Progenitor cell of endocrine pancreas (in vitro differentiated cells): Measurements from ENCODE around the gene SATB1. TPM values are rescaled to one million over a fixed set of nuclear protein-coding genes. Genes with fewer than 3 reads are reported as not detected.
A peak's percentile ranks its signal among the peaks of the same experiment; 100 is the strongest.

ENCODE experiments used
- DNase-seq: peaks from one replicate; pipeline ENCODE4 v3.0.0; 2021; ENCODE audit warnings: low spot score; ENCODE audit not compliant: unreplicated experiment
- H3K27ac Mint-ChIP-seq: 2 replicates; pipeline ENCODE4 v1.8.0; 2021; ENCODE audit warnings: mild to moderate bottlenecking, moderate library complexity, mixed read lengths
- H3K27me3 Mint-ChIP-seq: 2 replicates; pipeline ENCODE4 v1.8.0; 2021; ENCODE audit warnings: mixed read lengths
- H3K36me3 Mint-ChIP-seq: 2 replicates; pipeline ENCODE4 v1.8.0; 2022; ENCODE audit warnings: mixed read lengths; ENCODE audit not compliant: insufficient read depth
- H3K4me1 Mint-ChIP-seq: 2 replicates; pipeline ENCODE4 v1.8.0; 2021; ENCODE audit warnings: low read depth, mixed read lengths
- H3K4me3 Mint-ChIP-seq: 2 replicates; pipeline ENCODE4 v1.8.0; 2021; ENCODE audit warnings: low read depth, mild to moderate bottlenecking, moderate library complexity, mixed read lengths
- H3K9me3 Mint-ChIP-seq: 2 replicates; pipeline ENCODE4 v1.8.0; 2021; ENCODE audit warnings: low read depth, mixed read lengths
- total RNA-seq: library from RNA; stranded (reverse); gene quantifications from 2 replicates; pipeline ENCODE4 v1.2.1, GENCODE V29; 2021
- TF ChIP-seq, protein P1 (sequence below): fragments of 200-600 bp; sonication (generic); IDR thresholded peaks from one replicate; pipeline ENCODE4 v1.5.0; 2021; ENCODE audit warnings: antibody characterized with exemption, mild to moderate bottlenecking; ENCODE audit not compliant: unreplicated experiment

The SATB1 gene
- total RNA-seq, 1 donor from 2014 or later: 65.6 TPM

- DNase-seq: peak; percentile 70
- Mint-ChIP-seq H3K4me1 (peaks cover 7% of the 10 kb centered on the region), H3K9me3 (peaks cover 6% of the 10 kb centered on the region), H3K27ac (peak overlapping the region; percentile 83), H3K36me3 (peaks cover 5% of the 10 kb centered on the region), H3K27me3 (peaks cover 37% of the 10 kb centered on the region), H3K4me3 (peak overlapping the region; percentile 88)
- TF ChIP-seq, protein P1, sequence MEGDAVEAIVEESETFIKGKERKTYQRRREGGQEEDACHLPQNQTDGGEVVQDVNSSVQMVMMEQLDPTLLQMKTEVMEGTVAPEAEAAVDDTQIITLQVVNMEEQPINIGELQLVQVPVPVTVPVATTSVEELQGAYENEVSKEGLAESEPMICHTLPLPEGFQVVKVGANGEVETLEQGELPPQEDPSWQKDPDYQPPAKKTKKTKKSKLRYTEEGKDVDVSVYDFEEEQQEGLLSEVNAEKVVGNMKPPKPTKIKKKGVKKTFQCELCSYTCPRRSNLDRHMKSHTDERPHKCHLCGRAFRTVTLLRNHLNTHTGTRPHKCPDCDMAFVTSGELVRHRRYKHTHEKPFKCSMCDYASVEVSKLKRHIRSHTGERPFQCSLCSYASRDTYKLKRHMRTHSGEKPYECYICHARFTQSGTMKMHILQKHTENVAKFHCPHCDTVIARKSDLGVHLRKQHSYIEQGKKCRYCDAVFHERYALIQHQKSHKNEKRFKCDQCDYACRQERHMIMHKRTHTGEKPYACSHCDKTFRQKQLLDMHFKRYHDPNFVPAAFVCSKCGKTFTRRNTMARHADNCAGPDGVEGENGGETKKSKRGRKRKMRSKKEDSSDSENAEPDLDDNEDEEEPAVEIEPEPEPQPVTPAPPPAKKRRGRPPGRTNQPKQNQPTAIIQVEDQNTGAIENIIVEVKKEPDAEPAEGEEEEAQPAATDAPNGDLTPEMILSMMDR: peak; percentile 47
These were observed 19.7 kb upstream of the SATB1 start for GRCh38 chr3:18444595-18445400.

DNA sequence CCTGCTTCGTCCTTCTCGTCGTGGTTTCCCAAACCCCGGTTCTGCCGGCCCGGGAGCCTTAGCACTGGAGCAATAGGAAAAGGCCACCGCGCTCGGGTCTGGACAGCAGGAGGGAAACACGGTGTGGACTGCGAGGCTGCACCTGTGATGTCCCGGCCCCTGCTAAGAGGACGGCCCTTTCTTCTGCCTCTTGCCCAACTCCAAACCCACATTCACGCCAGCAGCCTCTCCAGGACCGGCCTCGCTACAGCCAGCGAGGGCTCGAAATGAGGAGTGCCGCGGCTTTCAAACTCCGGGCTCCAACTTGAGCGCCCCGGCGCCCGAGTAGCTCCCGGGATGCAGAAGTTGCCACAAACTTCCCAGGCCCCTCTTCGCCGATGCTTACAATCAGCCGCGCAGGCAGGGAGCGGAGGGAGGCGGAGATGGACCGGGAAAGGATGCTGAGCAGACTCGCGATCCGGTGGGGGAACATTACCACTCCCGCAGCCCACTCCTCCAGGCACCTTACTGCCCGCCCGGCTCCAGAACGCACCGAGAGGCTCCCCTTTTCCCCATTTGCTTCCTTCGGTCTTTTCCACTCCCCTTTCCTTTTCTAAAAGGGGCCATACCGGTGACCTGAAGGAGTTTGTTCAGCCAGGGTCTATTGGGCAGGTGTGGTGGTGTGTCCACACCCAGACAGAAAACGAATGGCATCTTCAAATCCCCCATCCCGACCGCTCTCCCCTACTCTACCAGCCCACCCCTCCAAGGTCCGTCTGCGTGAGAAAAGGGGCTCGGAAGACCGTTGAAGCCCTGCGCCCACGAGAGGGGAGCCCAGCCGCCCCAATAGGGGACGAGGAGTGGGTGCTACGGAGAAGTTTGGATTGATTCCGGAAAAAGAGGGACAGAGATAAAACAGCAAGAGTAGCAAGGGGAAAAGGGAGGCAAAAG is 18.8 kb upstream of the SATB1 start:
- peaks cover 40% of the 10 kb centered on the region for H3K27me3 Mint-ChIP-seq
- peak; percentile 21 for DNase-seq
- no peaks in the 10 kb centered on the region for H3K36me3 Mint-ChIP-seq
- H3K27ac Mint-ChIP-seq: peak overlapping the region; percentile 83
- no peaks in the 10 kb centered on the region for H3K9me3 Mint-ChIP-seq
- TF ChIP-seq, protein P1: no peak
- peaks cover 9% of the 10 kb centered on the region for H3K4me1 Mint-ChIP-seq
- H3K4me3 Mint-ChIP-seq: peak overlapping the region; percentile 88

DNA sequence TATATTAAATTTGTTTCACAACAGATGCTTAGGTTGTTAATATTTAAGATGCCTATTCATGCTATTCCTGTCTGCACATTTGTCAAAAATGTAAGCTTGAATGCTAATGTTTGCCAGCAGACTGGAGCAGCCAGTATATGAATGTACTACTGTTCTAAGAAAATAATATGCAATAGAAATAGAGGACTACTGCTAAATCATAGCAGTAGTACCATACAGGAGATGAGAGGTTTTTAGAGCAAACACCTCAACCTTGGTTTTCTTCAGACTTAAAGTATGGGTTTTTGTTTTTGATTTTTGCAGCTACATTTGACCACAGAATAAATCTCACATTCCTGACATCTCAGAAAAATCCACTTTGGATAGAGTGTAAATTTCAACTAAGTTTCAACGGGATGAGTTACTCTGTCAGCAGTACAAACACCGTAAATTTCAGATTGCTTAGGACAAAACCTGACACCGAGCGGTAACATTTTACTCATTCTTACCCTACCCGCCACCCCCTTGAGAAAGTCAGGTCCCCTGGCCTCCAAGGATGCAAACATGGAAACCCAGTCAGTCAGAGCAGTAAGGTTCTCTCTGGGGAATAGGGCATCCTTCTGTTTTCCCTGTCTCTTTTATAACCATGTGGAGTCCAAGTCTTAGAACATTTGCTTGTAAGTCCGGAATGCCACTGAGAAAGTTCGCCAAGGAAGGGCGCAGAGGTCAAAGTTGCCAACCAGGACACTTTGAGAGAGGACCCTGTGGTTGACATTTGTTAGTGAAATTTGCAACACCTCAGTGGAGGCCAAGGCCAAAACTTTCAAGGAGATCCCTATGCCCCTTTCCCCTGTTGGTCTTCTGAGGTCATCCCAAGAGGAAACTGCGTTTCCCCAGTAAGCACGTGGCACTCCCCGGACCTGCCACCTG is 17.9 kb upstream of the SATB1 start:
- no peak for DNase-seq
- Mint-ChIP-seq H3K4me1 (peaks cover 9% of the 10 kb centered on the region), H3K27me3 (peaks cover 45% of the 10 kb centered on the region), H3K36me3 (no peaks in the 10 kb centered on the region), H3K27ac (no peak overlapping the region), H3K4me3 (peak overlapping the region; percentile 88), H3K9me3 (no peaks in the 10 kb centered on the region)
- TF ChIP-seq, protein P1: no peak

DNA sequence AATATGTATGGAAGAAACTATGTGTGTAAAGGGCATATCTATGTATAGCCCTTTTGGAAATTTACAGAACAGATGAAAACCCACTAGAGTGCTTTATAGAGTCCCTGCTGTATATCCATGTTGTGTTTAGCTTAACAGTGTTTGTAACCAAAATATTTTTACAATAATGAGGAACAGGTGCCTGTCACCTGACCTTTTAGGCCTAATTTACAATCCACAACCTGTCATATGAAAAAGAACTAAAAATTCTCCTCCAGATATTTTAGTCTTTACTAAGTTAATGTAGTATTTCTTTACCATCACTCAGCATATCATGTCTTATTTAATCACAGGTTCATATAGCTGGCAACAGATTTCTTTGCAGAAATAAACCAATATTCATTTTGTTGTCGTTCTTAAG is 16.4 kb upstream of the SATB1 start:
- Mint-ChIP-seq H3K9me3 (no peaks in the 10 kb centered on the region), H3K36me3 (no peaks in the 10 kb centered on the region), H3K27me3 (peaks cover 45% of the 10 kb centered on the region), H3K27ac (no peak overlapping the region), H3K4me1 (peaks cover 8% of the 10 kb centered on the region), H3K4me3 (no peak overlapping the region)
- TF ChIP-seq, protein P1: no peak
- no peak for DNase-seq
